HL-60 (cell line): ENCODE data around the gene RAB1A.
"Not testable (repeated sequence)": the region's sequence is repeated elsewhere in the genome, so short reads cannot be mapped to it uniquely, and the experiment has no call there.

Experiments
- DNase-seq, 2 experiments: peaks; one replicate each; pipeline ENCODE4 v3.0.0-alpha.2; 2010 to 2020; ENCODE audit warnings: low read depth in 1 of 2, low spot score in 1 of 2
- H3K27ac ChIP-seq: fragments of 250-450 bp; sonication (Bioruptor Pico); replicated peaks from 2 replicates; pipeline ENCODE4 v1.5.1; 2020; ENCODE audit warnings: mild to moderate bottlenecking, moderate library complexity
- H3K27me3 ChIP-seq: fragments of 250-450 bp; sonication (Bioruptor Pico); 2 replicates; pipeline ENCODE4 v1.5.1; 2021; ENCODE audit warnings: mild to moderate bottlenecking, moderate library complexity; ENCODE audit not compliant: insufficient read depth, poor library complexity, severe bottlenecking
- H3K4me3 ChIP-seq: replicated peaks from 2 replicates; pipeline ENCODE4 v1.5.1; 2011; ENCODE audit warnings: mild to moderate bottlenecking, control low read depth, low read length; ENCODE audit not compliant: insufficient read depth
- CTCF ChIP-seq: IDR thresholded peaks from one replicate; pipeline ENCODE4 v1.5.1; 2011; ENCODE audit warnings: low read length, control low read depth, inconsistent platforms; ENCODE audit not compliant: insufficient read depth
- GABPA ChIP-seq: IDR thresholded peaks from 2 replicates; pipeline ENCODE4 v1.6.1; 2012; ENCODE audit warnings: low read depth
- POLR2AphosphoS5 ChIP-seq: IDR thresholded peaks from 2 replicates; pipeline ENCODE4 v1.6.1; 2012; ENCODE audit warnings: low read depth
- REST ChIP-seq: IDR thresholded peaks from 2 replicates; pipeline ENCODE4 v1.6.1; 2012; ENCODE audit warnings: low read depth; ENCODE audit not compliant: insufficient replicate concordance
- SPI1 ChIP-seq: IDR thresholded peaks from 2 replicates; pipeline ENCODE4 v1.6.1; 2012; ENCODE audit warnings: low read depth, mild to moderate bottlenecking, borderline replicate concordance
- long read RNA-seq: library from polyadenylated mRNA; unstranded; transcript quantifications from one replicate; pipeline ENCODE4 v2.0.0, GENCODE V29; 2020

Gene RAB1A
- long read RNA-seq, transcript RAB1A-203 (6 exons, 2,447 nt), result major isoform, 240 of 277 reads
- long read RNA-seq, transcript RAB1A-201 (4 exons, 1,198 nt), result minor isoform, 8 of 277 reads
- long read RNA-seq, partial matches to known transcripts, result 3 of 277 reads
- long read RNA-seq, other reads (novel, unspliced or antisense), result 25 of 277 reads

- Histone ChIP-seq H3K27ac (peak within 1 kb of the TSS; percentile 92), H3K27me3 (no peaks in the 10 kb centered on the region), H3K4me3 (peak within 1 kb of the TSS; percentile 99)
- TF ChIP-seq SPI1, result peak; percentile 63; the same call in 1 of the 2 replicates
- TF ChIP-seq CTCF, result no peak
- TF ChIP-seq GABPA, result no peak
- peak; percentile 77 for TF ChIP-seq POLR2AphosphoS5
- TF ChIP-seq REST, result peak; percentile 14
- peak; percentile 98 to 100 for DNase-seq
Measured at GRCh38 chr2:65129826-65130663, at the start of gene RAB1A. TSS of gene RAB1A (minus strand) at chr2:65130106. CDS start at chr2:65129915, 191 bp downstream.

- H3K27me3 ChIP-seq, result no peaks in the 10 kb centered on the region
- DNase-seq, result no peak
- TF ChIP-seq REST (no peak), GABPA (no peak), CTCF (no peak), SPI1 (no peak), POLR2AphosphoS5 (no peak)
- no peak overlapping the region for H3K27ac ChIP-seq
- H3K4me3 ChIP-seq, result no peak overlapping the region
Measured at GRCh38 chr2:65177751-65178442, 48.0 kb upstream of the RAB1A start.

- no peak overlapping the region for H3K4me3 ChIP-seq
- TF ChIP-seq CTCF (no peak), POLR2AphosphoS5 (no peak), SPI1 (no peak), REST (no peak), GABPA (no peak)
- DNase-seq, result no peak
- no peak overlapping the region for H3K27ac ChIP-seq
- no peaks in the 10 kb centered on the region for H3K27me3 ChIP-seq
Measured at GRCh38 chr2:65175894-65176530, 46.1 kb upstream of the RAB1A start.

- DNase-seq, H3K4me3 ChIP-seq, H3K27me3 ChIP-seq, H3K27ac ChIP-seq: not testable (repeated sequence)
Measured at GRCh38 chr2:65174031-65174430, 44.1 kb upstream of the RAB1A start.
